Measurements from ENCODE around the gene PDZD8. TPM values are rescaled to one million over a fixed set of nuclear protein-coding genes. Genes with fewer than 3 reads are reported as not detected.
"Not testable (repeated sequence)": the region's sequence is repeated elsewhere in the genome, so short reads cannot be mapped to it uniquely, and the experiment has no call there.

PDZD8 gene
- total and polyA plus RNA-seq, 4 experiments from 2014 or later, result 3.6 to 15.0 (median 11.4) TPM

- Histone ChIP-seq H3K27ac (ENCODE audit: low read depth, low read length) (no peak overlapping the region), H3K4me1 (ENCODE audit: insufficient read depth, low read length) (no peaks in the 10 kb centered on the region), H3K27me3 (ENCODE audit: insufficient read depth, low read length) (no peaks in the 10 kb centered on the region), H3K36me3 (ENCODE audit: insufficient read depth, low read length) (no peaks in the 10 kb centered on the region), H3K9me3 (ENCODE audit: control insufficient read depth in 1 of 2, low read length in 2 of 2) (no peaks in the 10 kb centered on the region), H3K4me3 (ENCODE audit: low read length in 2 of 2) (no peak overlapping the region)
- Mint-ChIP-seq H3K27ac (no peak overlapping the region), H3K4me1 (peaks cover 6 to 17% (median 9%) of the 10 kb centered on the region in 4 donors), H3K27me3 (no peaks in the 10 kb centered on the region), H3K4me3 (no peak overlapping the region), H3K36me3 (peaks cover 29 to 39% of the 10 kb centered on the region in 2 donors), H3K9me3 (peaks cover 0 to 27% (median 7%) of the 10 kb centered on the region in 8 donors)
- intact Hi-C loops (cut with micrococcal nuclease), result no loop called here
- POLR2A ChIA-PET (ENCODE audit: partially characterized antibody), result no interaction called here
- CTCF ChIA-PET (ENCODE audit: partially characterized antibody), result interaction anchor here (1.5 kb wide), 1 partner anchor 130 kb away, joined by 3 read pairs; no protein-coding TSS in a partner anchor
- DNase-seq, result no peak
Observed at GRCh38 chr10:117298219-117298618, 77.0 kb downstream of the PDZD8 start.

- H3K4me3 ChIP-seq (ENCODE audit: low read length in 2 of 2), result no peak overlapping the region
- intact Hi-C loops (cut with micrococcal nuclease), result no loop called here
- no peaks in the 10 kb centered on the region for H3K27me3 ChIP-seq (ENCODE audit: insufficient read depth, low read length)
- H3K27ac ChIP-seq (ENCODE audit: low read depth, low read length), result no peak overlapping the region
- no peaks in the 10 kb centered on the region for H3K9me3 ChIP-seq (ENCODE audit: control insufficient read depth in 1 of 2, low read length in 2 of 2)
- H3K4me1 ChIP-seq (ENCODE audit: insufficient read depth, low read length), result no peaks in the 10 kb centered on the region
- no peaks in the 10 kb centered on the region for H3K36me3 ChIP-seq (ENCODE audit: insufficient read depth, low read length)
- no peak for DNase-seq
- H3K4me3 Mint-ChIP-seq, result no peak overlapping the region
- H3K27me3 Mint-ChIP-seq, result no peaks in the 10 kb centered on the region
- H3K36me3 Mint-ChIP-seq, result peaks cover 8 to 21% of the 10 kb centered on the region in 2 donors
- CTCF ChIA-PET (ENCODE audit: partially characterized antibody), result interaction anchor here (0.5 kb wide), 1 partner anchor 29 kb away, joined by 3 read pairs; no protein-coding TSS in a partner anchor
- peaks cover 4 to 13% (median 8%) of the 10 kb centered on the region in 4 donors for H3K4me1 Mint-ChIP-seq
- peak overlapping the region in 1 of 7 donors; percentile 44 for H3K27ac Mint-ChIP-seq
- POLR2A ChIA-PET (ENCODE audit: partially characterized antibody), result no interaction called here
- H3K9me3 Mint-ChIP-seq, result peaks cover 0 to 8% (median under 1%) of the 10 kb centered on the region in 8 donors
Observed at GRCh38 chr10:117294735-117295134, 80.5 kb downstream of the PDZD8 start.

- H3K36me3 ChIP-seq (ENCODE audit: insufficient read depth, low read length), result no peaks in the 10 kb centered on the region
- DNase-seq, result no peak
- Mint-ChIP-seq H3K27ac (no peak overlapping the region), H3K36me3 (peaks cover 12 to 21% of the 10 kb centered on the region in 2 donors), H3K9me3 (peaks cover 0 to 2% (median 0%) of the 10 kb centered on the region in 8 donors), H3K4me1 (peaks cover 4 to 11% (median 9%) of the 10 kb centered on the region in 4 donors), H3K4me3 (no peak overlapping the region), H3K27me3 (no peaks in the 10 kb centered on the region)
- ChIA-PET CTCF (ENCODE audit: partially characterized antibody) (interaction anchor here (0.5 kb wide), 1 partner anchor 28 kb away, joined by 3 read pairs; no protein-coding TSS in a partner anchor), POLR2A (ENCODE audit: partially characterized antibody) (no interaction called here)
- no peak overlapping the region for H3K4me3 ChIP-seq (ENCODE audit: low read length in 2 of 2)
- no peaks in the 10 kb centered on the region for H3K9me3 ChIP-seq (ENCODE audit: control insufficient read depth in 1 of 2, low read length in 2 of 2)
- intact Hi-C loops (cut with micrococcal nuclease), result no loop called here
- H3K27ac ChIP-seq (ENCODE audit: low read depth, low read length), result no peak overlapping the region
- no peaks in the 10 kb centered on the region for H3K27me3 ChIP-seq (ENCODE audit: insufficient read depth, low read length)
- no peaks in the 10 kb centered on the region for H3K4me1 ChIP-seq (ENCODE audit: insufficient read depth, low read length)
Observed at GRCh38 chr10:117294039-117294645, 81.1 kb downstream of the PDZD8 start.

- H3K27ac Mint-ChIP-seq; H3K27me3 Mint-ChIP-seq; H3K9me3 Mint-ChIP-seq; CTCF ChIA-PET (ENCODE audit: partially characterized antibody); H3K4me3 ChIP-seq (ENCODE audit: low read length in 2 of 2); H3K36me3 ChIP-seq (ENCODE audit: insufficient read depth, low read length); H3K4me1 Mint-ChIP-seq; H3K9me3 ChIP-seq (ENCODE audit: control insufficient read depth in 1 of 2, low read length in 2 of 2); H3K4me1 ChIP-seq (ENCODE audit: insufficient read depth, low read length); H3K27me3 ChIP-seq (ENCODE audit: insufficient read depth, low read length); H3K4me3 Mint-ChIP-seq; DNase-seq; H3K27ac ChIP-seq (ENCODE audit: low read depth, low read length); intact Hi-C loops (cut with micrococcal nuclease); POLR2A ChIA-PET (ENCODE audit: partially characterized antibody): not testable (repeated sequence)
- peaks cover 9 to 14% of the 10 kb centered on the region in 2 donors for H3K36me3 Mint-ChIP-seq
Observed at GRCh38 chr10:117290872-117291271, 84.4 kb downstream of the PDZD8 start.

- DNase-seq, result no peak
- H3K36me3 Mint-ChIP-seq, result peaks cover 24 to 32% of the 10 kb centered on the region in 2 donors
- Histone ChIP-seq H3K36me3 (ENCODE audit: insufficient read depth, low read length) (peaks cover 8% of the 10 kb centered on the region), H3K27me3 (ENCODE audit: insufficient read depth, low read length) (no peaks in the 10 kb centered on the region), H3K4me3 (ENCODE audit: low read length in 2 of 2) (no peak overlapping the region), H3K27ac (ENCODE audit: low read depth, low read length) (no peak overlapping the region), H3K4me1 (ENCODE audit: insufficient read depth, low read length) (no peaks in the 10 kb centered on the region), H3K9me3 (ENCODE audit: control insufficient read depth in 1 of 2, low read length in 2 of 2) (no peaks in the 10 kb centered on the region)
- H3K4me3 Mint-ChIP-seq, result no peak overlapping the region
- no peaks in the 10 kb centered on the region for H3K27me3 Mint-ChIP-seq
- intact Hi-C loops (cut with micrococcal nuclease), result no loop called here
- H3K9me3 Mint-ChIP-seq, result no peaks in the 10 kb centered on the region
- CTCF ChIA-PET (ENCODE audit: partially characterized antibody), result no interaction called here
- H3K4me1 Mint-ChIP-seq, result peaks cover 0 to 5% (median 1%) of the 10 kb centered on the region in 4 donors
- POLR2A ChIA-PET (ENCODE audit: partially characterized antibody), result no interaction called here
- no peak overlapping the region for H3K27ac Mint-ChIP-seq
Observed at GRCh38 chr10:117284716-117285494, 90.3 kb downstream of the PDZD8 start.

GRCh38 chr10:117277675-117278074 is 97.6 kb downstream of the PDZD8 start:
- CTCF ChIA-PET (ENCODE audit: partially characterized antibody), result interaction anchor here (1.0 to 1.7 kb wide), 2 partner anchors 61 to 219 kb away, joined by 3 to 5 read pairs; no protein-coding TSS in a partner anchor
- Histone ChIP-seq H3K4me1 (ENCODE audit: insufficient read depth, low read length) (no peaks in the 10 kb centered on the region), H3K36me3 (ENCODE audit: insufficient read depth, low read length) (no peaks in the 10 kb centered on the region), H3K27me3 (ENCODE audit: insufficient read depth, low read length) (no peaks in the 10 kb centered on the region), H3K9me3 (ENCODE audit: control insufficient read depth in 1 of 2, low read length in 2 of 2) (no peaks in the 10 kb centered on the region), H3K27ac (ENCODE audit: low read depth, low read length) (no peak overlapping the region), H3K4me3 (ENCODE audit: low read length in 2 of 2) (no peak overlapping the region)
- Mint-ChIP-seq H3K4me1 (peaks cover 0 to 1% (median 0%) of the 10 kb centered on the region in 4 donors), H3K4me3 (no peak overlapping the region), H3K36me3 (peaks cover 0 to 4% of the 10 kb centered on the region in 2 donors), H3K27ac (no peak overlapping the region), H3K27me3 (no peaks in the 10 kb centered on the region), H3K9me3 (no peaks in the 10 kb centered on the region)
- intact Hi-C loops (cut with micrococcal nuclease), result no loop called here
- DNase-seq, result no peak
- POLR2A ChIA-PET (ENCODE audit: partially characterized antibody), result no interaction called here

GRCh38 chr10:117275121-117275520 is 100.1 kb downstream of the PDZD8 start:
- intact Hi-C loops (cut with micrococcal nuclease), result no loop called here
- Histone ChIP-seq H3K4me3 (ENCODE audit: low read length in 2 of 2) (no peak overlapping the region), H3K27me3 (ENCODE audit: insufficient read depth, low read length) (no peaks in the 10 kb centered on the region), H3K27ac (ENCODE audit: low read depth, low read length) (no peak overlapping the region), H3K4me1 (ENCODE audit: insufficient read depth, low read length) (no peaks in the 10 kb centered on the region), H3K9me3 (ENCODE audit: control insufficient read depth in 1 of 2, low read length in 2 of 2) (no peaks in the 10 kb centered on the region), H3K36me3 (ENCODE audit: insufficient read depth, low read length) (no peaks in the 10 kb centered on the region)
- Mint-ChIP-seq H3K27ac (no peak overlapping the region), H3K9me3 (no peaks in the 10 kb centered on the region), H3K36me3 (no peaks in the 10 kb centered on the region), H3K27me3 (no peaks in the 10 kb centered on the region), H3K4me1 (no peaks in the 10 kb centered on the region), H3K4me3 (no peak overlapping the region)
- no peak for DNase-seq
- ChIA-PET CTCF (ENCODE audit: partially characterized antibody) (no interaction called here), POLR2A (ENCODE audit: partially characterized antibody) (interaction anchor here (1.0 kb wide), 1 partner anchor 17 kb away, joined by 3 read pairs; no protein-coding TSS in a partner anchor)

All from CD4-positive, alpha-beta memory T cell (primary cell).